CD4-positive, alpha-beta T cell treated with Interleukin-17A for 1 hour (primary cell): ENCODE data around the gene MASP1.

Experiments used
- DNase-seq: peaks from one replicate; pipeline ENCODE4 v3.0.0-alpha.2; 2020

MASP1 gene, protein sequence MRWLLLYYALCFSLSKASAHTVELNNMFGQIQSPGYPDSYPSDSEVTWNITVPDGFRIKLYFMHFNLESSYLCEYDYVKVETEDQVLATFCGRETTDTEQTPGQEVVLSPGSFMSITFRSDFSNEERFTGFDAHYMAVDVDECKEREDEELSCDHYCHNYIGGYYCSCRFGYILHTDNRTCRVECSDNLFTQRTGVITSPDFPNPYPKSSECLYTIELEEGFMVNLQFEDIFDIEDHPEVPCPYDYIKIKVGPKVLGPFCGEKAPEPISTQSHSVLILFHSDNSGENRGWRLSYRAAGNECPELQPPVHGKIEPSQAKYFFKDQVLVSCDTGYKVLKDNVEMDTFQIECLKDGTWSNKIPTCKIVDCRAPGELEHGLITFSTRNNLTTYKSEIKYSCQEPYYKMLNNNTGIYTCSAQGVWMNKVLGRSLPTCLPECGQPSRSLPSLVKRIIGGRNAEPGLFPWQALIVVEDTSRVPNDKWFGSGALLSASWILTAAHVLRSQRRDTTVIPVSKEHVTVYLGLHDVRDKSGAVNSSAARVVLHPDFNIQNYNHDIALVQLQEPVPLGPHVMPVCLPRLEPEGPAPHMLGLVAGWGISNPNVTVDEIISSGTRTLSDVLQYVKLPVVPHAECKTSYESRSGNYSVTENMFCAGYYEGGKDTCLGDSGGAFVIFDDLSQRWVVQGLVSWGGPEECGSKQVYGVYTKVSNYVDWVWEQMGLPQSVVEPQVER

DNA sequence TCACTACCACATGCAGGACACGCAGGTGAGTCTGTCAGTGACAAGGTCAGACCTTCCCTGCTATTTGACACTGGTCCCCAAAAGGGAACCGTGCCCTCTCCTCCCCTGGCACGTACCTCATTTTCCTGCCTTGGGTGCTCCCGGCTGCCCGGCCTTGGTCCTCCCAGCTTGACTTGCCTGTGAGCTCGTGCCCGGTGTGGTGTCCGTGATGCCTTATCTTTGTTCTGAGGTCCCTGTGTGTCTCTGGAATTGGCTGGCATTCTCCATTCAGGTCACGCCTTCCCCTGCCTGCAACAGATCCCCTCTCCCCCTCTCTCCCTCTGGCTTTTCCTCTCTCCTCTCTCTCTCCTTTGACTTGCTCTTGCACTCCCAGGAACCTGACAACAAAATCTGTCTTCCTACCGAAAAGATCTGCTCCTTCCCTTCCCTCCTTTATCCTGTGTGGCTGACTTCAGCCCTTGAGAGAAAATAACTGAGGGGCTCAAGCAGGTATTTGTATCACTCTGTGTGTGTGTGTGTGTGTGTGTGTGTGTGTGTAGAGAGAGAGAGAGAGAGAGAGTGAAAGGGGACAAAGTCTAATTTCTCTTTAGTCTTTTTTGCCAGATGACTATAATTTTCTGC is at the start of gene MASP1:
TSS of gene MASP1 (minus strand) at position 226 of the 621 bp plus-strand sequence. CDS start at position 121, 105 bp downstream.
- no peak for DNase-seq

DNA sequence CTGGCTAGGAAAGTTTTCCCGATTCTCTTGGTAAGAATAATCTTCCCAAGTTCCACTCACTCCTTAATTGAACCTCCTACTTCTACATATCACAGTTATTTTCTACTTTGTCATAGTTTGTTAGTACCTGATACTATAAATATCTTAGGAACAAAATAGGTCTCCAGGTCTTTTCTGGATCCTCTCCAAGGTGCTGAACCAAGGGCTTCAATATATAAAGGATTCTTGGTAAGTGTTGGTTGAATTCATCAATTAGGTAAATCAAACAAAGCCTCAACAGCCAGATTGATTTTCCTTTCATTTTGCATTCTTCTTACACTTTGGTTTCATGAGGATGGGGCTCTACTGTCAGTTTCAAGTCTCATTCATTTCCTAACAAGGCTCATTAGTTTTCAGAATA is 49.0 kb upstream of the MASP1 start:
- DNase-seq = no peak

GRCh38 chr3:187336322-187336721 is 44.8 kb upstream of the MASP1 start:
- no peak for DNase-seq

GRCh38 chr3:187334904-187335303 is 43.4 kb upstream of the MASP1 start:
- DNase-seq = no peak

DNA sequence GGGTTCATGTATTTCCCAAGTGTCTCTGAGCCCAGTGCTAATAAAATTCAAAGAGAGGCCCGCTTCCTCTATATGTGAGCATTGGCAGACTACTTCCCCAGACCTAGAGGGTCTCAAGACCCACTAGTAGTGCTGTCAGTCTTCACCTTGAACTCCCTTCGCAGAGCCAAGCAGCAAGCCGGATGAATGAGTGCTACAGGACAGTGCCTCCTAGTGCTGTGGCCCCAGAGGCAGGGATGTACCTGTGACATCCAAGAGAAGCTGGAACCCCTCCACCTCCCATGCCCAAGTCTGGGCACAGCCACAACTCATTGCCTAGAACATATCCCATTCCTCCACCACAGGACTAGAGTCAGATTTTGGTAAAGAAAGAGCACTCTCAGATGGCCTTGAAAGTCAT is 37.2 kb upstream of the MASP1 start:
- DNase-seq = no peak

GRCh38 chr3:187327845-187328244 is 36.3 kb upstream of the MASP1 start:
- DNase-seq = no peak

GRCh38 chr3:187325632-187326031 is 34.1 kb upstream of the MASP1 start:
- DNase-seq = no peak

DNA sequence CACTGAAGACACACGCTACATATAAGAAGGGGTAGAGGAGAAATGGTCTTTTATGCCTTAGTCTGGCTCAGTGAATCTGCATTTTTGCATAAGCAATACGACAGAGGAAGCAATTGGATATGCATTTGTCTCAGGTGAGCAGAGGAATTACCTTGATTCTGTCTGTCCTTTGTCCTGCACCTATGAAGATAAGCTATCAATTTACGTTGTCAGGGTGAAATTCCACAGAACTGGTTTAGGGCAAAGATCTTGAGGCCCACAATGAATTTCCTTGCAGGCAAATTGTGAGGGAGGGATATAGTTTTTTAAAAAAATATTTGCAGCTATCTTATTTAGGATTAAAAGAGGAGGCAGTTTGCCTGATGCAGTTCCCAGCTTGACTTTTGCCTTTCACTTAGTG is 31.6 kb upstream of the MASP1 start:
- DNase-seq = no peak

DNA sequence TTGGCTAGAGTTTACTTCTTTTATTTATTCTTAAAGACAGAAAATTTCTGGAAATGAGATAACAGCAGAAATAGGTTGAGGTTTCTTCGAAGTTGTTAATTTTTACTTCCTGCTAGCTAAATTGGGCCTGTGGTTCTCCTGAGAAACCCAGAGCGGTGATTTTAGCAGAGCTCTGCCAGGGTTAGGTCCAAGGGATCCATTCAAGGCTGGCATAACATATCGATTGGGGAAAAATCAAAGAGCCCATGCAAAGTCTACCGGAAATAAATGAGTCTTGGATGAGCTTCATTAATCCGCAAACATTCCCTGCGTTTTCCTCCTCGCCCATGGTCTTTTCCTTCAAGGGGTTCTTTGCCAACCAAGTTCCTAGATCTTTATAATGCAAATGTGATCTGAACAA is 30.8 kb upstream of the MASP1 start:
- no peak for DNase-seq

DNA sequence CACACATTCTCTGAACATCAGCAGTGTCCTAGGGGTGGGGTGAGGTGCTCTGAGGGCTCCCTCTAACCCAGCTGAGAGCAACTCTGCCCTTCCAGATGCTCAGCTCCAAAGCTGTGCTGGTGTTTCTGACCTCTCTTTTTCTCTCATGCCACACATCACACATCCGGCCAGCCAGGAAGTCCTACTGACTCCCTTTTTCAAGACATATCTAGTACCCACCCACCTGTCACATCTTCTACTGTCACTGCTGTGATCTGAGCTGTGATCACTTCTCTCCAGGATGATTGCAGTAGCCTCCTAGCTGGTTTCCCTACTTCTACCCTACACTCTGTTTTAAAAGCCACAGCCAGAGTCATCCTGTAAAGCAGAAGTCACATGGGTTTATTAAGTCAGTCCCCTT is 30.2 kb upstream of the MASP1 start:
- no peak for DNase-seq

GRCh38 chr3:187319699-187320302 is 28.3 kb upstream of the MASP1 start:
- DNase-seq = peak; percentile 60

GRCh38 chr3:187318819-187319616 is 27.5 kb upstream of the MASP1 start:
- DNase-seq = peak; percentile 57

- no peak for DNase-seq
These were observed 24.3 kb upstream of the MASP1 start for GRCh38 chr3:187315872-187316271.

GRCh38 chr3:187314176-187314575 is 22.6 kb upstream of the MASP1 start:
- DNase-seq = no peak

DNA sequence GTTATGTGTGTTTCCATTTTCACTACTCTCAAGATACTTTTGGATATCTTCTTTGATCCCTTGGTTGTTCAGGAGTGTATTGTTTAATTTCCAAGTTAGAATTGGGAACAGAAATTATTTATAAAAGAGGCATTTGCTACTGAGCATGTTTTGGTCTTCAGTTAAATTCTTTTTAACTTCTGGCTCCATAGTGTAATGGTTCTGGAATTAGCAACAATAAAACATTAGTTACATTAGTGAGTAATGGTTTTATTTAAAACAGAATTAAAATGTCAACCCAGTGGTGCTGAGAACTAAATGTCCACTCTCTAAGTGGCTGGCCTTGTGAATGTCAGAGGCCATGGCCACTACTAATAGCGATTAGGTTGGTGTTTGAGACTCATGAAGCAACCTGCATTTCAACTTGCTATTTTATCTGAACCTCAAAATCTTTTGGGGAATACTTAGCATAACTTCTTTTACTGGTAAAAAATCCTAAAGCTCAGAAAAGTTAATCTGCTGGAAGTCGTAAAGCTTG is 19.5 kb upstream of the MASP1 start:
- no peak for DNase-seq

GRCh38 chr3:187310226-187310625 is 18.7 kb upstream of the MASP1 start:
- no peak for DNase-seq

- DNase-seq = no peak
These were observed 14.3 kb upstream of the MASP1 start for GRCh38 chr3:187305881-187306280.

- DNase-seq = no peak
These were observed 8.1 kb upstream of the MASP1 start for GRCh38 chr3:187299611-187300010.

GRCh38 chr3:187296911-187297310 is 5.4 kb upstream of the MASP1 start:
- no peak for DNase-seq

DNA sequence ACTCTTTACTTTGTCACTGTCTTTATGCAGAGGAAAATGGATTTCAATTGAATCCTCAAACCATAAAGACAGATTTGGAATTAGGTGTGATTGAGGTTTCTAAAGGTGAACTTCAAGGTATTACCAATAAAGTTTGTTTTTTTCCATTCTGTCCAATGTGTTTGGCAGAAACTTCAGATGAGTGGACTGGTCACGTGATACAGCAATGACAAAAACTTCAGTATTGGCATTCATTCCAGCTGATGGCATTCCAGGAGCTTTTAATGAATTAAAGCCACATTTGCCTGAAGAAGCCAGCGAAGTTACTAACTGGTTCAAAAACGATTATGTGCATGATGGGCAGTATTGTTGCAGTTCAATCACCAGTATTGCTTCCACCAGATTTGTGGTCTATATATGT is 4.5 kb upstream of the MASP1 start:
- DNase-seq = no peak

- DNase-seq = no peak
These were observed 3.9 kb upstream of the MASP1 start for GRCh38 chr3:187295316-187296034.
